ENCODE measurements around the gene SLX4IP. TPM values are rescaled to one million over a fixed set of nuclear protein-coding genes. Genes with fewer than 3 reads are reported as not detected.
A peak's percentile ranks its signal among the peaks of the same experiment; 100 is the strongest.

Gene SLX4IP
- total and polyA plus RNA-seq, 2 of the 13 experiments (the other 11 are each of a cell fraction or from before 2014, with no cell fraction given), result 3.6 to 7.3 TPM

DNA sequence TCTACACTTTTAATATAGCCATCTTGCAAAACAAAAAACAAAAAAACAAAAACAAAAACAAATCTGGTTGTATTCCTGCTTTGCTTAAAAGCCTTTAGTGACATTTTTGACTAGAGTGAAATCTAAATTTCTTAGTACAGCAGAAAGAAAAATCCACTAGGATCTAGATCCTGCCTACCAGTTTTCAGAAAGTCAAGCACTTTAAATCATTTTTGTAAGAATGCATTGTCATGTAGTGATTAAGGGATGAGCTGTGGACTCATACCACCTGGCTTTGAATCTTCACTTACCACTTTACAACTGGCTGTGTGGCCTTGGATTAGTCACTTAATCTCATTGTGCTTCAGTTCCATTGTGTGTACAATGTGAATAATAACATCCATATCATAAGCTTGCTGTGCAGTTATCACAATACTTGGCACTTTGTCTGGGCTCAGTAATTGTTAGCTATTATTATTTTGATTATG lies 5.1 kb upstream of the SLX4IP start (continued):
- TF ChIP-seq, protein P1, sequence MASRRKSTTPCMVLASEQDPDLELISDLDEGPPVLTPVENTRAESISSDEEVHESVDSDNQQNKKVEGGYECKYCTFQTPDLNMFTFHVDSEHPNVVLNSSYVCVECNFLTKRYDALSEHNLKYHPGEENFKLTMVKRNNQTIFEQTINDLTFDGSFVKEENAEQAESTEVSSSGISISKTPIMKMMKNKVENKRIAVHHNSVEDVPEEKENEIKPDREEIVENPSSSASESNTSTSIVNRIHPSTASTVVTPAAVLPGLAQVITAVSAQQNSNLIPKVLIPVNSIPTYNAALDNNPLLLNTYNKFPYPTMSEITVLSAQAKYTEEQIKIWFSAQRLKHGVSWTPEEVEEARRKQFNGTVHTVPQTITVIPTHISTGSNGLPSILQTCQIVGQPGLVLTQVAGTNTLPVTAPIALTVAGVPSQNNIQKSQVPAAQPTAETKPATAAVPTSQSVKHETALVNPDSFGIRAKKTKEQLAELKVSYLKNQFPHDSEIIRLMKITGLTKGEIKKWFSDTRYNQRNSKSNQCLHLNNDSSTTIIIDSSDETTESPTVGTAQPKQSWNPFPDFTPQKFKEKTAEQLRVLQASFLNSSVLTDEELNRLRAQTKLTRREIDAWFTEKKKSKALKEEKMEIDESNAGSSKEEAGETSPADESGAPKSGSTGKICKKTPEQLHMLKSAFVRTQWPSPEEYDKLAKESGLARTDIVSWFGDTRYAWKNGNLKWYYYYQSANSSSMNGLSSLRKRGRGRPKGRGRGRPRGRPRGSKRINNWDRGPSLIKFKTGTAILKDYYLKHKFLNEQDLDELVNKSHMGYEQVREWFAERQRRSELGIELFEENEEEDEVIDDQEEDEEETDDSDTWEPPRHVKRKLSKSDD (CRISPR knock-in tag; IDR thresholded peaks at IDR 0.05; ENCODE audit: low read depth), result no peak
- TF ChIP-seq ZNF224 (CRISPR knock-in tag; IDR thresholded peaks at IDR 0.05), result no peak
- TF ChIP-seq, protein P2, sequence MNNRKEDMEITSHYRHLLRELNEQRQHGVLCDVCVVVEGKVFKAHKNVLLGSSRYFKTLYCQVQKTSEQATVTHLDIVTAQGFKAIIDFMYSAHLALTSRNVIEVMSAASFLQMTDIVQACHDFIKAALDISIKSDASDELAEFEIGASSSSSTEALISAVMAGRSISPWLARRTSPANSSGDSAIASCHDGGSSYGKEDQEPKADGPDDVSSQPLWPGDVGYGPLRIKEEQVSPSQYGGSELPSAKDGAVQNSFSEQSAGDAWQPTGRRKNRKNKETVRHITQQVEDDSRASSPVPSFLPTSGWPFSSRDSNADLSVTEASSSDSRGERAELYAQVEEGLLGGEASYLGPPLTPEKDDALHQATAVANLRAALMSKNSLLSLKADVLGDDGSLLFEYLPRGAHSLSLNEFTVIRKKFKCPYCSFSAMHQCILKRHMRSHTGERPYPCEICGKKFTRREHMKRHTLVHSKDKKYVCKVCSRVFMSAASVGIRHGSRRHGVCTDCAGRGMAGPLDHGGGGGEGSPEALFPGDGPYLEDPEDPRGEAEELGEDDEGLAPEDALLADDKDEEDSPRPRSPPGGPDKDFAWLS (CRISPR knock-in tag; IDR thresholded peaks at IDR 0.05; ENCODE audit: borderline replicate concordance), result no peak
- no peak for TF ChIP-seq ZNF3 (CRISPR knock-in tag; IDR thresholded peaks at IDR 0.05)
- peak; percentile 24; the same call in 1 of the 2 replicates for TF ChIP-seq MAFF (IDR thresholded peaks at IDR 0.05; ENCODE audit: low read depth, low read length)
- no peak for TF ChIP-seq MED1 (CRISPR knock-in tag; IDR thresholded peaks at IDR 0.05)
- TF ChIP-seq, protein P3, sequence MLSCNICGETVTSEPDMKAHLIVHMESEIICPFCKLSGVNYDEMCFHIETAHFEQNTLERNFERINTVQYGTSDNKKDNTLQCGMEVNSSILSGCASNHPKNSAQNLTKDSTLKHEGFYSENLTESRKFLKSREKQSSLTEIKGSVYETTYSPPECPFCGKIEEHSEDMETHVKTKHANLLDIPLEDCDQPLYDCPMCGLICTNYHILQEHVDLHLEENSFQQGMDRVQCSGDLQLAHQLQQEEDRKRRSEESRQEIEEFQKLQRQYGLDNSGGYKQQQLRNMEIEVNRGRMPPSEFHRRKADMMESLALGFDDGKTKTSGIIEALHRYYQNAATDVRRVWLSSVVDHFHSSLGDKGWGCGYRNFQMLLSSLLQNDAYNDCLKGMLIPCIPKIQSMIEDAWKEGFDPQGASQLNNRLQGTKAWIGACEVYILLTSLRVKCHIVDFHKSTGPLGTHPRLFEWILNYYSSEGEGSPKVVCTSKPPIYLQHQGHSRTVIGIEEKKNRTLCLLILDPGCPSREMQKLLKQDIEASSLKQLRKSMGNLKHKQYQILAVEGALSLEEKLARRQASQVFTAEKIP (CRISPR knock-in tag; IDR thresholded peaks at IDR 0.05; ENCODE audit: borderline replicate concordance), result no peak
- TF ChIP-seq ERF (CRISPR knock-in tag; IDR thresholded peaks at IDR 0.05), result no peak
- TF ChIP-seq ZNF709 (CRISPR knock-in tag; IDR thresholded peaks at IDR 0.05), result 0 out of 2 replicates have a peak, but pooled peaks have one; percentile 8
- TF ChIP-seq GATA4 (IDR thresholded peaks at IDR 0.05; ENCODE audit: borderline replicate concordance, low read depth), result no peak
- no peak for TF ChIP-seq HOXD1 (CRISPR knock-in tag; IDR thresholded peaks at IDR 0.05)
- TF ChIP-seq, protein P4, sequence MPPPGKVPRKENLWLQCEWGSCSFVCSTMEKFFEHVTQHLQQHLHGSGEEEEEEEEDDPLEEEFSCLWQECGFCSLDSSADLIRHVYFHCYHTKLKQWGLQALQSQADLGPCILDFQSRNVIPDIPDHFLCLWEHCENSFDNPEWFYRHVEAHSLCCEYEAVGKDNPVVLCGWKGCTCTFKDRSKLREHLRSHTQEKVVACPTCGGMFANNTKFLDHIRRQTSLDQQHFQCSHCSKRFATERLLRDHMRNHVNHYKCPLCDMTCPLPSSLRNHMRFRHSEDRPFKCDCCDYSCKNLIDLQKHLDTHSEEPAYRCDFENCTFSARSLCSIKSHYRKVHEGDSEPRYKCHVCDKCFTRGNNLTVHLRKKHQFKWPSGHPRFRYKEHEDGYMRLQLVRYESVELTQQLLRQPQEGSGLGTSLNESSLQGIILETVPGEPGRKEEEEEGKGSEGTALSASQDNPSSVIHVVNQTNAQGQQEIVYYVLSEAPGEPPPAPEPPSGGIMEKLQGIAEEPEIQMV (CRISPR knock-in tag; IDR thresholded peaks at IDR 0.05; ENCODE audit: low read depth), result no peak
- no peak for TF ChIP-seq HNRNPK (IDR thresholded peaks at IDR 0.05; ENCODE audit: low read depth, low read length, poor library complexity, severe bottlenecking)
- no peak for TF ChIP-seq ZNF558 (CRISPR knock-in tag; IDR thresholded peaks at IDR 0.05; ENCODE audit: borderline replicate concordance)
- TF ChIP-seq, protein P5, sequence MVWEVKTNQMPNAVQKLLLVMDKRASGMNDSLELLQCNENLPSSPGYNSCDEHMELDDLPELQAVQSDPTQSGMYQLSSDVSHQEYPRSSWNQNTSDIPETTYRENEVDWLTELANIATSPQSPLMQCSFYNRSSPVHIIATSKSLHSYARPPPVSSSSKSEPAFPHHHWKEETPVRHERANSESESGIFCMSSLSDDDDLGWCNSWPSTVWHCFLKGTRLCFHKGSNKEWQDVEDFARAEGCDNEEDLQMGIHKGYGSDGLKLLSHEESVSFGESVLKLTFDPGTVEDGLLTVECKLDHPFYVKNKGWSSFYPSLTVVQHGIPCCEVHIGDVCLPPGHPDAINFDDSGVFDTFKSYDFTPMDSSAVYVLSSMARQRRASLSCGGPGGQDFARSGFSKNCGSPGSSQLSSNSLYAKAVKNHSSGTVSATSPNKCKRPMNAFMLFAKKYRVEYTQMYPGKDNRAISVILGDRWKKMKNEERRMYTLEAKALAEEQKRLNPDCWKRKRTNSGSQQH (CRISPR knock-in tag; IDR thresholded peaks at IDR 0.05; ENCODE audit: low read depth), result no peak
- no peak for TF ChIP-seq GFI1 (CRISPR knock-in tag; IDR thresholded peaks at IDR 0.05; ENCODE audit: borderline replicate concordance)
- TF ChIP-seq SSRP1 (CRISPR knock-in tag; IDR thresholded peaks at IDR 0.05), result peak; percentile 35; the same call in 1 of the 2 replicates
- TF ChIP-seq PAX8 (CRISPR knock-in tag; IDR thresholded peaks at IDR 0.05; ENCODE audit: borderline replicate concordance), result no peak
- TF ChIP-seq TEAD3 (CRISPR knock-in tag; optimal IDR thresholded peaks at IDR 0.05; ENCODE audit: borderline replicate concordance), result no peak
- TF ChIP-seq ZNF737 (CRISPR knock-in tag; IDR thresholded peaks at IDR 0.05; ENCODE audit: borderline replicate concordance), result no peak
